Kidney (tissue), 14 donors: ENCODE data around the gene EFNB1. TPM values are rescaled to one million over a fixed set of nuclear protein-coding genes. Genes with fewer than 3 reads are reported as not detected.

Experiments used
- DNase-seq, 5 donors: peaks; one replicate each; pipeline ENCODE4 v3.0.0-alpha.2; 2013 to 2020
- FAIRE-seq: peaks from 2 replicates; lab custom pipeline; 2012; peaks lifted over from hg19 to GRCh38; lab: Jason Lieb, UNC
- H3K27ac ChIP-seq, 2 donors: one replicate each; pipeline ENCODE4 v1.7.0; 2013; ENCODE audit warnings: low read depth in 2 of 2, low read length in 2 of 2, inconsistent platforms in 1 of 2
- H3K27me3 ChIP-seq: one replicate; pipeline ENCODE4 v1.7.1; 2013; ENCODE audit warnings: low read length, inconsistent platforms; ENCODE audit not compliant: control insufficient read depth, insufficient read depth
- H3K36me3 ChIP-seq, 3 donors: one replicate each; pipeline versions ENCODE4 v1.7.0 to v1.7.1; 2013; ENCODE audit warnings: low read length in 3 of 3, control low read depth in 1 of 3, inconsistent platforms in 1 of 3; ENCODE audit not compliant: insufficient read depth in 3 of 3, control insufficient read depth in 2 of 3
- H3K4me1 ChIP-seq, 3 donors: one replicate each; pipeline versions ENCODE4 v1.7.0 to v1.7.1; 2013; ENCODE audit warnings: low read length in 3 of 3, inconsistent platforms in 1 of 3, low read depth in 1 of 3; ENCODE audit not compliant: control insufficient read depth in 2 of 3, insufficient read depth in 2 of 3
- H3K4me3 ChIP-seq, 3 donors: one replicate each; pipeline versions ENCODE4 v1.7.0 to v1.8.1; 2013; ENCODE audit warnings: low read length in 3 of 3, control low read depth in 1 of 3, inconsistent platforms in 1 of 3
- H3K9ac ChIP-seq, 3 donors: one replicate each; pipeline versions ENCODE4 v1.7.0 to v1.7.1; 2013; ENCODE audit warnings: low read length in 3 of 3, control low read depth in 1 of 3, inconsistent platforms in 1 of 3
- H3K9me3 ChIP-seq, 3 donors: one replicate each; pipeline versions ENCODE4 v1.7.0 to v1.7.1; 2013; ENCODE audit warnings: low read length in 3 of 3, control low read depth in 1 of 3, inconsistent platforms in 1 of 3; ENCODE audit not compliant: control insufficient read depth in 2 of 3, insufficient read depth in 1 of 3
- intact Hi-C: fragments of 100-400 bp; cut with DNase I; formaldehyde crosslinking; loops from one replicate; pipeline ENCODE4 v1.11.1; 2022
- polyA plus RNA-seq: library from polyadenylated mRNA; stranded (reverse); fragments of 350-450 nt; fragmentation: Illumina TruSeq; extraction: RNeasy Lipid Tissue Mini Kit (QIAGEN cat#74804); gene quantifications from one replicate; pipeline ENCODE4 v1.2.3, GENCODE V29; 2014; ENCODE audit warnings: low read depth, low replicate concordance; ENCODE audit not compliant: insufficient read depth
- total RNA-seq: library from RNA; stranded (reverse); fragmentation: NEBNext Ultra II Directional; extraction: Animal tissue kit (Norgen Biotek cat#: 25700); gene quantifications from one replicate; pipeline ENCODE4 v1.2.1, GENCODE V29; 2021
- TF ChIP-seq, protein P1 (sequence below): IDR thresholded peaks from 3 replicates; pipeline ENCODE4 v1.5.1; 2012; ENCODE audit warnings: mild to moderate bottlenecking, moderate library complexity, borderline replicate concordance; ENCODE audit not compliant: insufficient read depth; ENCODE audit errors: extremely low read depth
- donor health status: control.
- donor health status: control.
- donor health status: control.
- donor health status: control.
- donor health status: control.
- donor health status: DM: yes; HTN: yes; CAD: no.
- donor health status: Normal renal cell carcinoma (clear cell type).

EFNB1 gene
- total and polyA plus RNA-seq, 2 donors from 2014 or later = 50.6 to 53.0 TPM

DNA sequence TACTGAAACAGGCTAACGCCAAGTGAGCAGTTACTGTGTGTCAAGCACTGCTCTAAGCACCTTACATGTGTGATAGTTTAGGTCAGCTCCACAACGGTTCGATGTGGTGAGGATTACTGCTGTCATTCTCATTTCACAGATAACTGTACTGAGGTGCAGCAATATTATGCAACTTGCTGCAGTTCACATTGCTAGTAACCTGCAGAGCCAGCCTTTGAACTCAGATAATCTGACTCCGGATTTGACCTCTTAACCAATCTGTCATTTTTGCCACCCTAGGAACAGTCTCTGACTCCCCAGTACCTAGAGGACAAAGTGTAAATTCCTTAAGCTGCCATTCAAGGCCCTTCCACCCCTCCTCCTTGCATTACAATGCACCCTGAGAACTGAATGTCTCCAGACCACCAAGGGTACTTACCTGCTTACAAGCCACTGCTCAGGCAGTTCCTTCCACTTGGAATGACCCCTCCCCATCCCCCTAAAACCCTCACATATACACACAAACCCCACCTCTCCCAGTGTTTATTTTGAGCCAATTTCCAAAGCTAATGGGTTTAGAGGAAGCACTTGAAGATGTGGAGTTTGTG lies 24.9 kb downstream of the EFNB1 start:
- FAIRE-seq (no peak), DNase-seq (no peak)
- no peaks in the 10 kb centered on the region for H3K4me1 ChIP-seq
- H3K27ac ChIP-seq = no peak overlapping the region
- no peak overlapping the region for H3K9ac ChIP-seq
- TF ChIP-seq, protein P1, sequence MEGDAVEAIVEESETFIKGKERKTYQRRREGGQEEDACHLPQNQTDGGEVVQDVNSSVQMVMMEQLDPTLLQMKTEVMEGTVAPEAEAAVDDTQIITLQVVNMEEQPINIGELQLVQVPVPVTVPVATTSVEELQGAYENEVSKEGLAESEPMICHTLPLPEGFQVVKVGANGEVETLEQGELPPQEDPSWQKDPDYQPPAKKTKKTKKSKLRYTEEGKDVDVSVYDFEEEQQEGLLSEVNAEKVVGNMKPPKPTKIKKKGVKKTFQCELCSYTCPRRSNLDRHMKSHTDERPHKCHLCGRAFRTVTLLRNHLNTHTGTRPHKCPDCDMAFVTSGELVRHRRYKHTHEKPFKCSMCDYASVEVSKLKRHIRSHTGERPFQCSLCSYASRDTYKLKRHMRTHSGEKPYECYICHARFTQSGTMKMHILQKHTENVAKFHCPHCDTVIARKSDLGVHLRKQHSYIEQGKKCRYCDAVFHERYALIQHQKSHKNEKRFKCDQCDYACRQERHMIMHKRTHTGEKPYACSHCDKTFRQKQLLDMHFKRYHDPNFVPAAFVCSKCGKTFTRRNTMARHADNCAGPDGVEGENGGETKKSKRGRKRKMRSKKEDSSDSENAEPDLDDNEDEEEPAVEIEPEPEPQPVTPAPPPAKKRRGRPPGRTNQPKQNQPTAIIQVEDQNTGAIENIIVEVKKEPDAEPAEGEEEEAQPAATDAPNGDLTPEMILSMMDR = no peak
- H3K9me3 ChIP-seq = no peaks in the 10 kb centered on the region
- H3K4me3 ChIP-seq = no peak overlapping the region
- H3K27me3 ChIP-seq = no peaks in the 10 kb centered on the region
- intact Hi-C loops = no loop called here
- H3K36me3 ChIP-seq = no peaks in the 10 kb centered on the region

DNA sequence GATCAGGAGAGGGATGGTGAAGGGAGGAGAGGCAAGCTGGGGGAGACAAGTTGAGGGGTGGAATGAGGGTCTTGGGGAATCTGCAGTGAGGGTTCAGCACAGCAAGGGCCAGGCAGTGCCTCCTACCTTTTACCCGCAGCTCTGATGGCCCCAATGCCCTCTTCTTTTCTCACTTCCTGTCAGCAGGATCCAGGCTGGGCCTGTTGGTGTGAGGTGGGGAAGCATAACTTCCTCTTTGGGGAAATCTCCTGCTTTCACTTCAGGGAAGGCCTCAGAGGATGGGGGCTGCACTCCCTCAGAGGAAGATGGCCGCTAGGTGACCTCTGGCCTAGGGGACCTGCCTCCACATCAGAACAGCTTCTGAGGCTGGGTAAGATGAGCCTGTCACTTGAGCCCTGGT lies 36.5 kb downstream of the EFNB1 start:
- no peak overlapping the region for H3K27ac ChIP-seq
- H3K9me3 ChIP-seq = no peaks in the 10 kb centered on the region
- DNase-seq (no peak), FAIRE-seq (no peak)
- H3K36me3 ChIP-seq = no peaks in the 10 kb centered on the region
- peaks cover 0 to 2% (median 0%) of the 10 kb centered on the region in 3 donors for H3K4me1 ChIP-seq
- TF ChIP-seq, protein P1 = no peak
- H3K9ac ChIP-seq = no peak overlapping the region
- no peak overlapping the region for H3K4me3 ChIP-seq
- intact Hi-C loops = no loop called here
- peaks cover 2% of the 10 kb centered on the region for H3K27me3 ChIP-seq

DNA sequence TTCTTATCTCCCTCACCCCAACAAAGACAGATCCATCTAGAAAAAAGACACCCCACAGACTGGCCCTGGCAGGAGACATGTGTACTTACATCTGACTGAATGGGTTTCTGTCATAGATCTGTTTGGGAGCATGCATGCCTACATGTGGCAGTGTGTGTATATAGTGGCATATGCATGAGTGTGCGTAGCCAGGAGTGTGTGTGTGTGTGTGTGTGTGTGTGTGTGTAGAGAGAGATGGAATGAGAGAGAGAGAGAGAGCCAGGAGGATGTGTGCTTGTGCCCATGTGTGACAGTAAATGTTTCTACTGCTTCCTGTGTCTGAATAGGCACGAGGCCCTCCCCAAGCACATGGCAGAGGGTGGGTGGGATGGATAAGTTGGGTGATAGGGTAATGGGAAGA lies 37.1 kb downstream of the EFNB1 start:
- FAIRE-seq = no peak
- DNase-seq = no peak

More for the DNA sequence above, 37.1 kb downstream of the EFNB1 start:
- Histone ChIP-seq H3K9ac (no peak overlapping the region), H3K9me3 (no peaks in the 10 kb centered on the region), H3K27me3 (peaks cover 2% of the 10 kb centered on the region), H3K4me1 (peaks cover 0 to 2% (median 0%) of the 10 kb centered on the region in 3 donors), H3K36me3 (no peaks in the 10 kb centered on the region), H3K4me3 (no peak overlapping the region), H3K27ac (no peak overlapping the region)
- intact Hi-C loops = no loop called here
- TF ChIP-seq, protein P1 = no peak
